H1 (cell line): ENCODE data around the gene TSPAN32. TPM values are rescaled to one million over a fixed set of nuclear protein-coding genes. Genes with fewer than 3 reads are reported as not detected.

Experiments used
- CTCF ChIA-PET: fragments of 300-600 bp; sonication (Branson Sonifier 250); formaldehyde crosslinking; loops from one replicate; lab custom pipeline; 2021; ENCODE audit not compliant: partially characterized antibody; lab: Charles Lee
- POLR2A ChIA-PET: fragments of 300-600 bp; sonication (Branson Sonifier 250); formaldehyde crosslinking; loops from one replicate; lab custom pipeline; 2021; ENCODE audit warnings: inconsistent platforms; ENCODE audit not compliant: partially characterized antibody; lab: Charles Lee
- DNase-seq, 2 experiments: peaks; one replicate each; pipeline versions ENCODE4 v3.0.0 to v3.0.0-alpha.2; 2010 to 2022; ENCODE audit warnings: low spot score in 2 of 2, low read depth in 1 of 2, mixed read lengths in 1 of 2
- FAIRE-seq: peaks from 2 replicates; lab custom pipeline; 2011; peaks lifted over from hg19 to GRCh38; lab: Jason Lieb, UNC
- H2AFZ ChIP-seq: 2 replicates; pipeline ENCODE4 v1.8.1; 2012; ENCODE audit warnings: low read length, inconsistent platforms
- H2AK5ac ChIP-seq: 2 replicates; pipeline ENCODE4 v1.6.1; 2013; ENCODE audit warnings: low read depth, low read length
- H2BK120ac ChIP-seq: replicated peaks from 2 replicates; pipeline ENCODE3; 2013; ENCODE audit warnings: low read depth, low read length, inconsistent platforms
- H2BK12ac ChIP-seq: 2 replicates; pipeline ENCODE4 v1.6.1; 2013; ENCODE audit warnings: low read depth, low read length
- H2BK15ac ChIP-seq: 2 replicates; pipeline ENCODE4 v1.6.1; 2013; ENCODE audit warnings: low read length
- H2BK20ac ChIP-seq: 2 replicates; pipeline ENCODE4 v1.6.1; 2013; ENCODE audit warnings: low read length
- H2BK5ac ChIP-seq: 2 replicates; pipeline ENCODE4 v1.6.1; 2013; ENCODE audit warnings: low read depth, low read length
- H3K14ac ChIP-seq: 2 replicates; pipeline ENCODE4 v1.6.1; 2013; ENCODE audit warnings: inconsistent platforms; ENCODE audit not compliant: insufficient read length
- H3K18ac ChIP-seq: 2 replicates; pipeline ENCODE4 v1.6.1; 2013; ENCODE audit warnings: low read length; ENCODE audit errors: extremely low read depth
- H3K23ac ChIP-seq: 2 replicates; pipeline ENCODE4 v1.6.1; 2013; ENCODE audit warnings: inconsistent platforms; ENCODE audit not compliant: insufficient read length
- H3K23me2 ChIP-seq: 2 replicates; pipeline ENCODE4 v1.6.1; 2013; ENCODE audit warnings: low read depth, low read length
- H3K27ac ChIP-seq: 2 replicates; pipeline ENCODE4 v1.6.1; 2011; ENCODE audit warnings: low read depth, low read length, inconsistent platforms
- H3K27me3 ChIP-seq, 4 experiments: replicated peaks in 1 of 4; 1 replicate in 1 of 4; 2 replicates in 3 of 4; pipeline versions ENCODE4 v1.6.1 to v1.8.1; 2011 to 2013; ENCODE audit warnings: low read length in 3 of 4, mild to moderate bottlenecking in 3 of 4, inconsistent platforms in 2 of 4, mixed read lengths in 2 of 4, moderate library complexity in 1 of 4; ENCODE audit not compliant: control insufficient read depth in 3 of 4, insufficient read depth in 3 of 4; ENCODE audit errors: extremely low read depth in 1 of 4
- H3K36me3 ChIP-seq, 4 experiments: 2 replicates each; pipeline versions ENCODE4 v1.6.1 to v1.8.1; 2011 to 2013; ENCODE audit warnings: mild to moderate bottlenecking in 4 of 4, low read length in 3 of 4, moderate library complexity in 2 of 4, control low read depth in 1 of 4, inconsistent platforms in 1 of 4; ENCODE audit not compliant: insufficient read depth in 4 of 4, control insufficient read depth in 2 of 4
- H3K4ac ChIP-seq: replicated peaks from 2 replicates; pipeline ENCODE3; 2013; ENCODE audit warnings: low read length, low read depth, mixed read lengths, inconsistent platforms; ENCODE audit not compliant: insufficient read length
- H3K4me1 ChIP-seq, 4 experiments: replicated peaks in 1 of 4; 1 replicate in 1 of 4; 2 replicates in 3 of 4; pipeline versions ENCODE4 v1.6.1 to v1.8.1; 2011 to 2013; ENCODE audit warnings: low read length in 3 of 4, inconsistent platforms in 2 of 4, mixed read lengths in 1 of 4; ENCODE audit not compliant: insufficient read depth in 4 of 4, control insufficient read depth in 3 of 4
- H3K4me2 ChIP-seq, 2 experiments: 2 replicates each; pipeline versions ENCODE4 v1.6.1 to v1.8.1; 2011 to 2013; ENCODE audit warnings: low read depth in 2 of 2, low read length in 2 of 2, control low read depth in 1 of 2, inconsistent platforms in 1 of 2, mild to moderate bottlenecking in 1 of 2; ENCODE audit not compliant: insufficient read depth in 1 of 2
- H3K4me3 ChIP-seq, 4 experiments: fragments of 200-600, 300-600 bp in 1 of 4; sonication (generic), shearing (Covaris generic), sonication (Bioruptor Twin) in 1 of 4; 2 replicates each; pipeline versions ENCODE4 v1.5.1 to v1.8.1; 2011 to 2016; ENCODE audit warnings: low read length in 4 of 4, low read depth in 3 of 4, control low read depth in 2 of 4, inconsistent platforms in 2 of 4, mild to moderate bottlenecking in 2 of 4, mixed read lengths in 1 of 4, moderate library complexity in 1 of 4; ENCODE audit not compliant: insufficient read depth in 2 of 4; ENCODE audit errors: extremely low read depth in 1 of 4
- H3K56ac ChIP-seq: replicated peaks from 2 replicates; pipeline ENCODE3; 2013; ENCODE audit warnings: low read depth, mild to moderate bottlenecking, mixed read lengths, low read length, inconsistent platforms; ENCODE audit not compliant: insufficient read length
- H3K79me1 ChIP-seq: 2 replicates; pipeline ENCODE4 v1.6.1; 2013; ENCODE audit warnings: low read depth, low read length, control low read depth
- H3K79me2 ChIP-seq, 2 experiments: 2 replicates each; pipeline versions ENCODE4 v1.6.1 to v1.8.1; 2012 to 2013; ENCODE audit warnings: low read length in 2 of 2, mild to moderate bottlenecking in 2 of 2, inconsistent platforms in 1 of 2; ENCODE audit not compliant: insufficient read depth in 2 of 2, control insufficient read depth in 1 of 2
- H3K9ac ChIP-seq, 4 experiments: replicated peaks in 1 of 4; 1 replicate in 1 of 4; 2 replicates in 3 of 4; pipeline versions ENCODE4 v1.6.1 to v1.8.1; 2011 to 2013; ENCODE audit warnings: low read depth in 3 of 4, low read length in 3 of 4, control low read depth in 2 of 4, mild to moderate bottlenecking in 2 of 4, moderate library complexity in 2 of 4, inconsistent platforms in 1 of 4; ENCODE audit errors: extremely low read depth in 1 of 4
- H3K9me3 ChIP-seq, 2 experiments: 2 replicates each; pipeline versions ENCODE4 v1.6.1 to v1.8.1; 2012 to 2013; ENCODE audit warnings: mild to moderate bottlenecking in 2 of 2, moderate library complexity in 2 of 2, control low read depth in 1 of 2, inconsistent platforms in 1 of 2, low read depth in 1 of 2, low read length in 1 of 2, mixed read lengths in 1 of 2; ENCODE audit not compliant: insufficient read depth in 2 of 2
- H4K20me1 ChIP-seq, 2 experiments: replicated peaks in 1 of 2; 2 replicates each; pipeline versions ENCODE3 to v1.8.1; 2011 to 2013; ENCODE audit warnings: inconsistent platforms in 2 of 2, low read length in 2 of 2, mild to moderate bottlenecking in 1 of 2; ENCODE audit not compliant: insufficient read depth in 2 of 2, control insufficient read depth in 1 of 2
- H4K5ac ChIP-seq: 2 replicates; pipeline ENCODE4 v1.6.1; 2013; ENCODE audit warnings: low read length, low read depth, mixed read lengths, inconsistent platforms; ENCODE audit not compliant: insufficient read length
- H4K8ac ChIP-seq: 2 replicates; pipeline ENCODE4 v1.8.0; 2013; ENCODE audit warnings: mild to moderate bottlenecking, moderate library complexity, low read length, inconsistent platforms; ENCODE audit not compliant: insufficient read depth; ENCODE audit errors: extremely low read depth
- H4K91ac ChIP-seq: replicated peaks from 2 replicates; pipeline ENCODE3; 2013; ENCODE audit warnings: low read length, mixed read lengths, inconsistent platforms; ENCODE audit not compliant: insufficient read length
- CTCF ChIP-seq, 3 experiments: IDR thresholded peaks; 1 replicate in 2 of 3; 2 replicates in 1 of 3; pipeline versions ENCODE4 v1.5.1 to v1.6.1; 2011; ENCODE audit warnings: low read length in 3 of 3, mild to moderate bottlenecking in 3 of 3, inconsistent platforms in 2 of 3, low read depth in 1 of 3, moderate library complexity in 1 of 3; ENCODE audit not compliant: insufficient read depth in 1 of 3; ENCODE audit errors: control extremely low read depth in 1 of 3
- FOSL1 ChIP-seq: IDR thresholded peaks from 2 replicates; pipeline ENCODE4 v1.6.1; 2011; ENCODE audit warnings: mild to moderate bottlenecking, low read depth, low read length, moderate library complexity; ENCODE audit not compliant: insufficient read depth
- JUN ChIP-seq: IDR thresholded peaks from 2 replicates; pipeline ENCODE4 v1.6.1; 2011; ENCODE audit warnings: low read depth, mild to moderate bottlenecking, improper control_type of control experiment, low read length
- KDM1A ChIP-seq: fragments of 200-600, 300-600 bp; sonication (generic); IDR thresholded peaks from 2 replicates; pipeline ENCODE4 v1.7.1; 2016; ENCODE audit warnings: mild to moderate bottlenecking, low read length, borderline replicate concordance
- POLR2AphosphoS5 ChIP-seq: IDR thresholded peaks from 2 replicates; pipeline ENCODE4 v1.6.1; 2011; ENCODE audit warnings: low read depth, low read length
- RBBP5 ChIP-seq: IDR thresholded peaks from 2 replicates; pipeline ENCODE4 v1.7.1; 2012; ENCODE audit warnings: low read depth, mild to moderate bottlenecking, inconsistent platforms, low read length, moderate library complexity, borderline replicate concordance
- TAF1 ChIP-seq: IDR thresholded peaks from 2 replicates; pipeline ENCODE4 v1.6.1; 2011; ENCODE audit warnings: mild to moderate bottlenecking, low read depth, low read length
- TEAD4 ChIP-seq: IDR thresholded peaks from 2 replicates; pipeline ENCODE4 v1.6.1; 2012; ENCODE audit warnings: low read depth, low read length, inconsistent platforms, mixed read lengths
- YY1 ChIP-seq: IDR thresholded peaks from 2 replicates; pipeline ENCODE4 v1.6.1; 2011; ENCODE audit warnings: low read depth, mild to moderate bottlenecking, low read length
- ZNF274 ChIP-seq: IDR thresholded peaks from 2 replicates; pipeline ENCODE4 v1.7.0; 2012; ENCODE audit warnings: low read length, borderline replicate concordance; ENCODE audit errors: extremely low read depth
- WGBS, 2 experiments: shearing (Covaris generic) in 1 of 2; methylation state at CpG; one replicate each; pipeline versions ENCODE4 v1.1.6 to v1.1.7; 2013 to 2015; ENCODE audit warnings: low lambda C conversion rate in 2 of 2, mixed read lengths in 2 of 2, inconsistent platforms in 1 of 2, low coverage in 1 of 2, missing lambda C conversion rate in 1 of 2; ENCODE audit not compliant: insufficient replicate concordance in 2 of 2, insufficient coverage in 1 of 2, insufficient read length in 1 of 2; ENCODE audit errors: extremely low coverage in 1 of 2, missing lambda C conversion rate in 1 of 2; 5-methylcytosine and 5-hydroxymethylcytosine counted together
- polyA plus RNA-seq, 7 experiments: library from polyadenylated mRNA; depleted of rRNA in 3 of 7; stranded (reverse) in 5 of 7; unstranded in 2 of 7; fragments of >200 nt in 5 of 7; fragments of 200-250 nt in 2 of 7; gene quantifications; 1 replicate in 5 of 7; 2 replicates in 1 of 7; 4 replicates in 1 of 7; pipeline versions ENCODE4 v1.2.1 to v1.2.3, GENCODE V29; 2011 to 2013; ENCODE audit warnings: missing spikeins in 2 of 7, mixed read lengths in 2 of 7
- total RNA-seq: library from RNA; stranded (reverse); fragmentation: NEBNext Ultra II Directional; extraction: Animal tissue kit (Norgen Biotek cat#: 25700); gene quantifications from 2 replicates; pipeline ENCODE4 v1.2.1, GENCODE V29; 2021

Gene TSPAN32
- total and polyA plus RNA-seq, 2 of the 8 experiments (the other 6 are each of a cell fraction or from before 2014, with no cell fraction given) = not detected

- Histone ChIP-seq H3K14ac (no peak overlapping the region), H3K4me1 (peaks cover 0 to 3% (median 0%) of the 10 kb centered on the region in 4 experiments; a peak in 1 of 7 replicates), H2BK12ac (no peak overlapping the region), H4K20me1 (peaks cover 0 to 4% of the 10 kb centered on the region in 2 experiments), H3K27ac (no peak overlapping the region), H3K79me1 (no peaks in the 10 kb centered on the region), H3K9ac (no peak overlapping the region), H4K91ac (no peak overlapping the region), H3K79me2 (no peaks in the 10 kb centered on the region), H2BK5ac (no peak overlapping the region), H3K4me3 (no peak overlapping the region), H3K9me3 (no peaks in the 10 kb centered on the region), H2BK120ac (no peak overlapping the region), H4K5ac (no peak overlapping the region), H3K18ac (no peak overlapping the region), H3K56ac (no peak overlapping the region), H3K23ac (no peak overlapping the region), H2BK15ac (no peak overlapping the region), H2BK20ac (no peak overlapping the region), H3K4me2 (no peak overlapping the region), H3K36me3 (no peaks in the 10 kb centered on the region), H2AFZ (no peak overlapping the region), H4K8ac (no peak overlapping the region), H3K4ac (no peak overlapping the region), H3K27me3 (no peaks in the 10 kb centered on the region), H2AK5ac (no peak overlapping the region), H3K23me2 (no peaks in the 10 kb centered on the region)
- ChIA-PET POLR2A (interaction anchor here (1.0 to 3.0 kb wide), 2 partner anchors 69 to 90 kb away, joined by 4 to 13 read pairs; partner anchors contain the start of gene TSSC4), CTCF (interaction anchor here (0.7 to 4.1 kb wide), 19 partner anchors 9 to 223 kb away, joined by 3 to 39 read pairs (median 3); partner anchors contain the start of genes C11orf21, CD81 and TSPAN32)
- DNase-seq = no peak
- WGBS, 2 experiments = 78% methylated on average over 15 of the region's 19 CpGs; no CpG with 5 or more reads in 1 of the 2 experiments
- no peak for FAIRE-seq
- TF ChIP-seq TAF1 = no peak
- TF ChIP-seq YY1 = no peak
- no peak for TF ChIP-seq ZNF274
- TF ChIP-seq FOSL1 = no peak
- TF ChIP-seq POLR2AphosphoS5 = no peak
- TF ChIP-seq RBBP5 = no peak
- TF ChIP-seq CTCF (IDR thresholded peaks at IDR 0.05; ENCODE audit: control extremely low read depth in 1 of 3, insufficient read depth in 1 of 3, low read depth in 1 of 3, low read length in 3 of 3) = no peak
- TF ChIP-seq KDM1A = no peak
- TF ChIP-seq JUN = no peak
- TF ChIP-seq TEAD4 = no peak
These were observed 7.6 kb downstream of the TSPAN32 start for GRCh38 chr11:2309251-2310072.
